Renal cortical epithelial cell (primary cell): ENCODE data around the gene C1orf74. TPM values are rescaled to one million over a fixed set of nuclear protein-coding genes. Genes with fewer than 3 reads are reported as not detected.
A peak's percentile ranks its signal among the peaks of the same experiment; 100 is the strongest.

Experiments used
- DNase-seq: peaks from one replicate; pipeline ENCODE4 v3.0.0-alpha.2; 2011; ENCODE audit warnings: low read depth
- total RNA-seq: library from RNA; depleted of rRNA; stranded (reverse); fragments of >200 nt; gene quantifications from 2 replicates; pipeline ENCODE4 v1.2.3, GENCODE V29; 2014

C1orf74 gene
- total RNA-seq, 1 donor from 2014 or later = 2.9 TPM

DNA sequence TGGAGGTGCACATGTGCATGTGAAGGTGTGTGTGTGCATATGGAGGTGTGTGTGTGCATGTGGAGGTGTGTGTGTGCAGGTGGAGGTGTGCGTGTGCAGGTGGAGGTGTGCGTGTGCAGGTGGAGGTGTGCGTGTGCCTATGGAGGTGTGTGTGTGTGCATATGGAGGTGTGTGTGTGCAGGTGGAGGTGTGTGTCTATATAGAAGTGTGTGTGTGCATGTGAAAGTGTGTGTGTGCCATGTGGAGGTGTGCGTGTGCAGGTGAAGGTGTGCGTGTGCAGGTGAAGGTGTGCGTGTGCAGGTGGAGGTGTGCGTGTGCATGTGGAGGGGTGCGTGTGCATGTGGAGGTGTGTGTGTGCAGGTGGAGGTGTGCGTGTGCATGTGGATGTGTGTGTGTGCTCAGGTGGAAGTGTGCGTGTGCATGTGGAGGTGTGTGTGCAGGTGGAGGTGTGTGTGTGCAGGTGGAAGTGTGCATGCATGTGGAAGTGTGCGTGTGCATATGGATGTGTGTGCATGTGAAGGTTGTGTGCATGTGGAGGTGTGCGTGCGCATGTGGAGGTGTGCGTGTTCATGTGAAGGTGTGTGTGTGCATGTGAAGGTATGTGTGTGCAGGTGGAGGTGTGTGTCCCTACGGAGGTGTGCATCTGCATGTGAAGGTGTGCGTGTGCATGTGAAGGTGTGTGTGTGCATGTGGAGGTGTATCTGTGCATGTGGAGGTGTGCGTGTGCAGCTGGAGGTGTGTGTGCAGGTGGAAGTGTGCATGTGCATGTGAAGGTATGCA, 13.5 kb downstream of the C1orf74 start:
- no peak for DNase-seq

DNA sequence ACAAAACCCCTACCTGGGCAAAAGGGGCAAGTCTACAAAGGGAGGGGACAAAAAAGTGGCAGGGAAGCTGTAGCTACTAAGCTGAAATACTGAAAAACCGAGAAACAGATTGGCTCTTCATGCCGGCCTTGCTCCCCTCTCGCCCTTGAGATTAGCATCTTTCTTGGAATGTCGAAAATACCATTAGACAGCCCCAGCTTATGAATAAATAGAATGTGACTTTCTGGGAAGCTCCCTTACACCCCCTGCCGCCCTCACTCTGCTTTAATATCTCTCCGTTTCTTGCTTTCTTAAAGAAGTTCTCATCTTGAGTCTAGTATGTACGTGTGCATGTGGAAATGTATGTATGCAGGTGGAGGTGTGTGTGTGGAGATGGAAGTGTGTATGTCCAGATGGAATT, 14.4 kb downstream of the C1orf74 start:
- DNase-seq = no peak

DNA sequence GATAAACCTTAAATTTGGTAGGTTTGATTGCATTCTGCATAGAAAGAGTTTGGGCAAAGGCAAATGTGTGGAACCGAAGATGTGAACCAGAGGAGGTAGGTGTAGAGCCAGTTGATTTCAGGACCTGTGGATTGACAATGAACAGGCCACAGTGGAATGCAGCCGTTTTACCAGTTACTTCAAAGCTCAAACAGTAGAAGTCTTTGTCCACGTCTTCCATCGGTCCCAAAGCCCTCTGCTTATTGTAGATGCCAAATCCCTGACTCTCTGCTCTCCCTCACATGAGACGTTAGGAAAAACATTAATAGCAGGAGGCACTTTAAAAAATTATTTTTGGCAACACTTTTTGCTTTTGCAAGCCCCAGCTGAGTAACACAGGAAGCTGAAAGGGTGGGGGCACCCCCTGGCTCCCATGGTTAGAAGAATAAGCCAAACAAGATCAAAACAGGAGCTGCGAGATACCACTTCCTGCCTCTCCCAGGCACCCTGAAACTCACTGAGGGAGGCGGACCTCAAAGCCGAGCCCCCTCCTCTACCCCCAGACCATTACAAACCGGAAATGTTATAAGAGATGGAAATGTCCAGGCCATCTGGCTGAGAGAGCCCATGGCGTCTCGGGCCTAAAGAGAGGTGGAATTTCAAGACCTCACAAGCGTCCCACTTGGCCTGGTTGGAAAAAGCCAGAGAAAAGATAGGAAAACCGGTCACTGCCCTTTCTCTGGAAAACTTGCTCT, 15.0 kb downstream of the C1orf74 start:
- DNase-seq = no peak

DNA sequence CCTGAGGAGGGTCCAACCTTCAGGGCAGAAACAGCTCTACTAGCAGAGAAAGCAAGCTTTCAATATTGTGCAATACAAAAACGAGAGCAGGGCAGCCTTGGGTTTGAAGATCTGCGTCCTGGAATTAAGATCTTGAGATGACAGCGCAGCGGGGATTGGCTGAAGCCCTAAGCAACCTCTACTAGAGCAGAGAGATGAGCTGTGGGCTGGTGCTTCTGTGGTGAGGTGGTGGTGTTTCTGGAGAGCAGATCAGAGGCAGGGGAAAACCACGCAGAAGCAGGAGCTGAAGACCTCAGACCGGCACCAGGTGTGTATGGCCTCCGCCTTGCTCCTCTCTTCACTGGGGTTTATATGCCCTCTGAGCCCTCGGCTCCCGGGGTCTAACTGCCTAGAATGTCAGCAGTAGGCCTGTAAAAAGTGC, 16.0 kb downstream of the C1orf74 start:
- no peak for DNase-seq

DNA sequence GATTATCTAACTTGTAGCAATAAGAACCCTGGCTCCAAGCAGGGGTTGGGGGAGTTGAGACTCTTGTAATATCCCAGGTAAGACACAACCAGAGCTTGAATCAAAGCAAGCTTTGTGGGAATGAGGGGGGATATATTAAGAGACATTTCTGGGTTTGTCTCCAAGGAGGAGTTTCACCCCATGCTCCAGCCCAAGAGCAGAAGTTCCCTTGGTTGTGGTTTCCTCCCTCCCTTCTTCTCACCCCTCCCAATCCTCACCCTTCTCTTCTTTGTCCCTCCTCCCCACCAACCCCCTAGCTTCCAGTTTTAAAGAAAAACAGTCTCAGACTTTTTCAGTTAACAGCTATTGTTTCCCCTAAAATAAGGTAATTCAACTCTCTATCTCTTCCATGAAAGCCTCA, 16.7 kb downstream of the C1orf74 start:
- DNase-seq = no peak

DNA sequence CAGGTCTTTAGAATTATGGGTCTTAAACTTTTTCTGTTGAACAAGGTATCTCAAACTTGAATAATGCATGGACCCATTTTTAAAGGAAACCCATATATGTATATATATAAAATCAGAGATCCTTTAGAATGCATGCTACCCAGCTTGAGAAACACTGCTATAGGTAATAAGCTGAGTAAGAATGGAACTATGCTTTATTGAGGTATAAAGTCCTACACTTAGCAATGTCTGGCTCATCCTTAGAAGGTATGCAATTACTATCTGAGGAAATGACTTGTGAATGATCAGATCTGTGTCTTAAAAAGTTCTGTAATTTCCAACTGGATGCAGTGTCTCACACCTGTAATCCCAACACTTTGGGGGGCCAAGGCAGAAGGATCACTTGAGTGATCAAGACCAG, 17.3 kb downstream of the C1orf74 start:
- DNase-seq = no peak

DNA sequence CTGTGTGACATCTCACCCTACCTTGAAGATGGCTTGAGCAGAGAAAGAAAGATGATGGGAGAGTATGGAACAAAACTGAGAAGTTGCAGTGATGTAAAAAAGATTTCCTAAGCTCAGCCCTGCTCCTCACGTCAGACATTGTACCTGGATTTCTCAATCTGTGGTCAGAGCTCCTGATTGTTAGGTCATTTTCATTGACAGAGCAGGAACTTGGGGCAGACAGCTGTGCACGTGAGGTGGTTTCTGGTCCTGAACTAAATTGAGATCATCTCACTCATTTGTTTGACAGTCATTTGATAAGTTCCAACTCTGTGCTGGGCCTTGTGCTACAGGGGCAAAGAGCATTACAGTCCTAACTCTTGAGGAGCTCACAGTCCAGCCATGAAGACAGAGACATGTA, 18.3 kb downstream of the C1orf74 start:
- DNase-seq = no peak

DNA sequence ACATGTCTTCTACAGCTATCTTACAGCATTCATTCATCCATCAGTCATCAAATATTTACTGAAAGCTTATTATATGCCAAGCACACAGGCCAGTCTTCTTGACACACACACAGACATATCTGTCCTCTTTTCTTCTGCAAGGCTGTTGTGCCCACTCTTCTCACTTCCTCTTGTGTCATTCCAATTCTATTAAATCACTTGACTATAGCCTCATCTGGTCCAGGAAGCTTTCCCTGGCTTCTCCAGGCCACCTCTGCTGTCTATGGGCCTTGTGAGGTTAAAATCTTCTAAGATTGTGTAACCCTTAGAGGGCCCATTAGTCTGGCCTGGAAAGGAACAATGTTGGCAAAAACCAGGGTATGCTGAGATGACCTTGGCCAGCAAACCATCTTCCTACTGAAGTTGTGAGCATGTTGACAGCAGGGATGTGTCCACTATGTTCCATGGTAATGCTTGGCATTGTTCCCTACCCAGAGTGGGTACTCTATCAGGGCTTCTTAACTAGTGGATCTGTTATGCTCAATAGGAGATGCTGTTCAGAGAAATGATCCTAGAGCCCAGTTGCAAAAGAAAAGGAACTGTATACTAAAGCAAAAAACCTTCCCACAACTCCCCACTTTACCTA, 23.2 kb downstream of the C1orf74 start:
- DNase-seq = no peak

DNA sequence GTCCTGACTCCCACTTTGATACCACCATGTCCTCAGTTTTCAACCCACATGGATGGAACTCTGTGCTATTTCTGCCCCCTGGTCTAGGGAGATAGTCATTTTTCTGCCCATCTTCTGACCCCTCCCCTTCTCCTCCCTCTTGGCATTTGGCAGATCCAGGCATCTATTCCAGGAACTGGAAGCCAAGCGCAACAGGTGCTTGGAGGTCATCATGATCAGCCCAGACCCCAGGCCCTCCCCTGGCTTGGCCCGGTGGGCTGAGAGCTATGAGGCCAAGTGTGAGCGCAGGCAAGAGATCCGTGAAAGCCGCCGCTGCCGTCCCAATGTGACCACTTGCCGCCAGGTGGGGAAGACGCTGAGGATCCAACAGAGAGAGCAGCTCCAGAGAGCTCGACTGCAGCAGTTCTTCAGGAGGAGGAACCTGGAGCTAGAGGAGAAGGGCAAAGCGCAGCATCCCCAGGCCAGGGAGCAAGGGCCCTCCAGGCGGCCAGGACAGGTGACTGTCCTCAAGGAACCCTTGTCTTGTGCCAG, 24.5 kb downstream of the C1orf74 start:
- DNase-seq = no peak

DNA sequence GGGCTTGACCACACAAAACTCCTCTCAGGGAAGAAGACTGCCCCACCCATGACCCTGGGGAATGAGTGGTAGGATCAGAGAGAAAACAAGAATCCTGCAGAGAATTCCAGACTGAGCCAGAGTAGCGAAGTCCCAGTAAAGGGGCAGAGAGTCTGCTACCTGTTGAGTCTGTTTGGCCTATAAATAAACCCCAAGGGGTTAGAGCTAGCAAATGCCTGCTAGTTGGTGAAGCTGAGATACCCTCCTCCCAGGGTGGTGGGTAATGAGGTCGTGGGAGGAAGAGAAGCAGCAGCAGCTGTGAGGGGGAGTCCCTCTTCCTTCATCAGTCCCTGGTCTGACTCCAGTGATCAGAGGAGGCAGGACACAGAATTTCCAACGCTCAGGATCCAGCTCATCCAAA, 26.0 kb downstream of the C1orf74 start:
- no peak for DNase-seq

DNA sequence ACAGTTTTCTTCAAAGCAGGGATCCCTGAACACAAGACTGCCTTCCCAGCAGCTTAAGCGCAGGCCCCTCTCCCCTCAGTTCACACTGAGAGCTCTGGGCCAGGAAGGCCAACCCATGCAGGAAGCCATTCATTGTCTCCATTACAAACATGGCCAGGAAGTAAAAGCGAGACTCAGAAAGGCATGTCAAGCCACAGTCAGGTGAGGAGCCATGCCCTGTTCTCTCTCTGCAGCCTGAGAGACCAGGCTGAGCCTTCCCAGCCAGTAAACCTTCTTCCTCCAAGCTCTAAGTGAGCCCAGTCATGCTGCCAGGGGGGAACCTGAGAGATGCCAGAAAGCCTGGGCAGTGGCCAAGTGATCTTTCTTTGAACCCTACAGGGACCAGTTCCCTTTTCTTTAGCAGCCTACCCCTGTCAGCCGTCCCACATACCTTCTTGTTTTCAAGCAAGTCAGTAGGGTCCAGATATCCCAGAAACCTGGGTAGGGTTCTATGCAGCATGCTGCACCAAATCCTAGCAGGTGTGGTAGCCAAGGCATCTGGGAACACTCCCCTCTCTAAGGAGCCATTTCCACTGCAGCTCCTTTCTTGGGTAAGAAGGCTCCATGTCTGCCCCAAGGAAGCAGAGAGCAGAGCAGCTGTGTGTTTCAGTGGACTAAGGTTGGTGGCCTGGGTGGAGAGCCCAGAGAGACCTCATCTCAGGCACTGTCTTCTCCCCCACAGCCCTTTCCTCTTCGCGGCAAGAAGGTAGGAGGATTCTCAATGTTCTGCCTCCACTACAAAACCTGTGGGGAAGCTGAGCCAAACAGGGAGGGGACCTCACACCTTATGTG, 27.5 kb downstream of the C1orf74 start:
- DNase-seq = no peak

DNA sequence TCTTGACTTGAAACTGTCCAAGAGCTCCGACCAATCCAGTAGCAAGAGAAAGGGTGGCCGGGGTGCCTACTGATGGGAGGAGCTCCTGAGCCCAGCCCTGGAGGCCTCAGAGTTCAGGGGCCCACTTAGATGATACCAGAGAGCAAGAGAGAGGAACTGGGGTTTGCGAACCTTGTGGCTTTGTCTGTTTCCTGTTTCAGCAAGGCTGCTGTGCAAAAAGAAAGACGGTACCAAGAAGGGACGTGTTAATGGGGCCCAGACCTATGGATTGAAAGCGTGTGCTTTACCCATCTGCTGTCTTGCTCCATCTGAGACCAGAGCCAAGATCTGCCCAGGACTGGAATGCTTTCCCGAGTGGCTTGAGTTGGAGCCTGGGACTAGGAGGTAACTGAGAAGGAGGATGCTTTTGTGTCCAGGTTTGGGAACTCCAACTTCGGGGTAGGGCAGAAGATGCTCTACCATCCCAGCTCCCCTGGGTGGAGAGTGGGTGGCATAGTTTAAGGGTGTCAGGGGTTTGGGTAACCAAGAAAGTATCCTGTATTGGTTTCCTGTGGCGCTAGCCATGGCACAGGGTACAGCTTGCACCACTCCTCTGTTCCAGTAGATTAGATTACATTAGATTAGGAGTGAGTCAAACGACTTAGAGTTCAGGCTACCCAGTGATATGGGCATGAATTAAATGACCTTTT, 28.3 kb downstream of the C1orf74 start, which contains the start of gene TRAF3IP3:
Gene TRAF3IP3, plus strand, starts transcription at position 128 of the 689 bp plus-strand sequence. CDS start 3,987 bp downstream, outside the sequence.
- no peak for DNase-seq

DNA sequence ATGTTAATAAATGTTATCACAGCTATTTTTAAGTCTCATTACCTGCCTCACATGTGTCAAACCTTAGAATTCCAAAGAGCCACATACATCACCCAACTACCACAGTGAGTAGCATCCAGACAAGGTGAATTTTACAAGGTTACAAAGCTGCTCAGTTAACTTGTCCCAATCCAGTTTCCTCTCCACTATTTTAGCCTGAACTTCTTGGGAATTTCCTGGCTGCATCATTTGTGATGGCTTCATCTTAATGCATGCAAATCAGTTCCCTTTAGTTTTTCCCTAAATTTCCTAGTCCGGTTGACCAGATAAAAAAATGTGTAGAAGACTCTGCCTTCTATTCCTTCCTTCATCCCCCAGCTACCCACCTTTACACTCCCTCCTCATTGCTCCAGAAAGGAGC, 29.1 kb downstream of the C1orf74 start:
- DNase-seq = no peak

DNA sequence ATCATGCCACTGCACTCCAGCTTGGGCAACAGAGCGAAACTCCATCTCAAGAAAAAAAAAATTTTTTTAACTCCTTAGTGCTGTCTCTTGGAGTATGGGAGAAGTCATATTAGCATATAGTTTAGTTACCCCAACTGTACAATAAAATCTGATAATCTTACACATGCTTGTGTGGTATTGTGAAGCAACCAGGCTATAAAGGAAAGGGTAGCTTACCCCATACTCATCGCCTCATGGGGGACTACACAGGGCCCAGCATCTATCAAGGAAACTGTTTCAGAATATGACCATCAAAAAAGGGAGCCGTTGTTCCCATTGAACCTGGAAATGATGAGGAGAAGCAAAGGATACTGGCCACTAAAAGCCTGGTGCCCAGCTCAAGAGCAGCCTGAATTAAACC, 31.5 kb downstream of the C1orf74 start:
- DNase-seq = no peak

DNA sequence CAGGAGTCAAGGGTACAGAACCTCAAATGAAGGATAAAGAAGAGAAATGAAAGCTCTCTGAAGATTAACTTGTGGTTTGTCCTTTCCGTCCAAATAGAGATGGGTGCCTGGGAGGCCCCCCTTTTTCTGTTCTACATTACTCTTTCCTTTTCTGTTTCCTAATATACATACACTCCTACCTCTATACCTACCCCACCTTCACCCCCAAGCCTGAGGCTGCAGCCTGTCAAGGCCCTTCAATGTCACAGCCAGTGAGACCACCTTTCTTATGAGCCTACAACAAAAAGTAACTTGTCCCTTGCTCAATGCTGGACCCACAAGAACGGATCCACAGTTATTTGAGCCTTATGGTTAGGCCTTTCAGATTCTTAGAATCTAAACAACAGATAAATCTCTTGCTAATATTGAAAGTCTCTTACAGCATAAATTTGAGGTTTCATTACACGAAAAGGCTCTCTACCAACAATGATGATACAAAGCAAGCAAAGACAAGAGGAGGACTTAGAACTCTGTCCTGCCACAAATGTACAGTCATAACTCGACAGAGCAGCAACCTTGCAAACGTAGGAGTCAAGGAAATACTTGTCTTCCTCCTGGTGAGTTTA, 32.6 kb downstream of the C1orf74 start:
- DNase-seq = no peak

DNA sequence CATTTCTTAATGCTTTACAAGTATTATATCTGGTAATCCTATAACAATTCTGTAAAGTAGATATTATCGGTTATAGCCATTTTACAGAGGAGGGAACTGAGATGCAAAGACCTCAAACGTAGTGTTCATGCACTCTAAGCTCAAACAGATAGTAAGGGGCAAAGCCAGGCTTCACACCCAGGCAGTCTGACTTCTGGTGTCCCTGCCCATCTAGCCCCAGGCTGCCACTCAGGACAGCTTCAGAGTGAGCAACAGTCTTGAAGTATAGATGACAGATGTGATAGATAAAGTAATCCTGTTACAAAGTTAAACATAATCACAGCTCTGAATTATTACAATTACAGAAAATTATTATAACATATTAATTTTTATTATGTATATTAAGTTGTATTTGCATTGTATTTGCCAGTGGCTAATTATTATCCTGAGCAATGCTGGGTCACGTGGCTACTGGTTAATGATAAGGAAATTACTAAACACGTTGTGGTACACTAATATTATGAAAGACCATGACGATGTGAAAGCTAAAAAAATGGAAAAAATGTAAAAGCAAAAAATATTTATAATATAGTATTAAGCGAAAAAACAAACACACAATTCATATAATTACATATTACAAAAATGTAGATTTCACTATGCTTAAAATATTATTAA, 34.6 kb downstream of the C1orf74 start:
- DNase-seq = no peak

DNA sequence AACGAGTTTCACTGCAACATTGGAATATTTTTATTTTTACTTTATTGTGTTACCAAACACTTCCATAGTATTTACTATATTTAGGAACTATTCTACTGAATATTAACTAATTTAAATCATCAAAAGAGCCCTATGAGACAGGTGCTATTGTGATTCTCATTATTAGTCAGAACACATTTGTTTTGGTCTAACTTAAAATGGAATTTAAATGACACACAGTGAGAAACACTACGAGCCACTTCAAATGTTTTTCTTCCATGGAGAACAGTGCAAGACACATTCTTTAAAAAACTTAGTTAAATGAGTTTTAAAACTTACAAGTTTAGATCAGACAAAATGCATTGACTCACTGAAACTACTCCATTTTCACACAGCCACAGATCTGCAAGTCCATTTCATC, 35.2 kb downstream of the C1orf74 start:
- DNase-seq = no peak

DNA sequence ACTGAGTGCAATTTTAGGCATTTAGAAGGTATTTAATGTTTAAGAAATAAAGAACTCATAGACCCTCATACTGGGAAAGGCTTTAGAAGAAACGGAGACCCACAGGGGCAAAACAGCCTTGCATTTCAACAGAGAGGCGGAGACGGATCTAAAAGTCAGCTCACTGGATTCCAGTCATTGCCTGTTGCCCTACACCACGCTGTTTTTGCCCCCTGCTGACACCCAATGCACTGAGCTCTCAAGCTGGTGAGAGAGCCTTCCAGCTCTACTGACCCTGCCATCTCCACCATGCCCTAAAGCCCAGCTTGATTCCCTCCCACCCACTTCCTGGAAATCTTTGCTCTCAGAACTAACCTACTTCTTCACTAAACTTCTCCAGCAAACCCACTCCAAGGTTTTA, 35.7 kb downstream of the C1orf74 start:
- no peak for DNase-seq

DNA sequence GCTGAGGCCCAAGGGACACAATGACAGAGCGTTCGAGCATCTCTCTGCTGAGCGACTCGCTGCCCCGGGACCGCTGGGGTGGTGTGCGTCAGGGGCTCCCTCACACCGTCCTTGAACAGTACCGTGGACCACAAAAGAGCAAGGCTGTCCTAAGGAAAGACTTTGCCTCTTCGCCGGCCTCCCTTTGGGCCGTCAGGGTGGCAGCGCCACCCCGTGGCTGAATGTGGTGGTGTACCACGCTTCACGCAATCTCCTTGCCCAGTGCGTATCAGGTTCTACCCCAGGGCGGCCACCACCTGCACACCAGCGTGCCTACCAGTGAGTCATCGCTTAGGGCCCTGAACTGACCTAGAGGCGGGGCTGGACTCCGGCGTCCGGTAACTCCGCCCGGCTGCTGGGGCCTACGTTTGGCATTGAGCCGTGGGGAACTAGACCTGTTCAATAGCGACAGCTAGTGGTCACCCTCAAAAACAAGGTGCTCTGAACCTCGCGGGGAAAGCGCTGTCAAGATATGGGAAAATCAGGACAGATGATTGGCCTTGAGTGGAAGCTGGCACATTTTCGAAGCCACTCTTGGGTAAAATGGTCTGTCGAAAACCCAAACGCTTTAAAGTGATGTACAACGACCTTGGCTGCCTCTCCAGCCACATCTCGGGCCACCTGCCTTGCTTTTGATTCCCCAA, 36.6 kb downstream of the C1orf74 start:
- peak; percentile 95 for DNase-seq
